Urinary bladder (tissue), 4 donors: ENCODE data around the gene TPPP. TPM values are rescaled to one million over a fixed set of nuclear protein-coding genes. Genes with fewer than 3 reads are reported as not detected.
"Not testable (repeated sequence)": the region's sequence is repeated elsewhere in the genome, so short reads cannot be mapped to it uniquely, and the experiment has no call there.

Experiments
- DNase-seq: peaks from one replicate; pipeline ENCODE4 v3.0.0-alpha.2; 2015; ENCODE audit errors: extremely low spot score
- H3K27ac ChIP-seq: one replicate; pipeline ENCODE4 v1.5.1; 2013; ENCODE audit warnings: low read depth, mild to moderate bottlenecking, moderate library complexity
- H3K36me3 ChIP-seq: one replicate; pipeline ENCODE4 v1.6.1; 2013; ENCODE audit warnings: mild to moderate bottlenecking, moderate library complexity; ENCODE audit not compliant: insufficient read depth
- H3K4me1 ChIP-seq: one replicate; pipeline ENCODE4 v1.6.1; 2013; ENCODE audit warnings: mild to moderate bottlenecking, moderate library complexity; ENCODE audit not compliant: insufficient read depth
- H3K4me3 ChIP-seq: one replicate; pipeline ENCODE4 v1.5.1; 2013; ENCODE audit warnings: low read depth, low read length
- WGBS: extraction: QIAGEN DNeasy Blood & Tissue Kit; methylation state at CpG from one replicate; pipeline ENCODE4 v1.1.7; 2013; 5-methylcytosine and 5-hydroxymethylcytosine counted together
- polyA plus RNA-seq: library from polyadenylated mRNA; stranded (reverse); fragments of 200-250 nt; gene quantifications from one replicate; pipeline ENCODE4 v1.2.3, GENCODE V29; 2013
- total RNA-seq: library from RNA; depleted of rRNA; stranded (reverse); fragments of >200 nt; gene quantifications from one replicate; pipeline ENCODE4 v1.2.3, GENCODE V29; 2014
- donor health status: healthy with polysubstance abuse.
- donor health status: healthy.

Gene TPPP
- total and polyA plus RNA-seq, 2 donors, result 4.1 to 17.5 TPM

DNA sequence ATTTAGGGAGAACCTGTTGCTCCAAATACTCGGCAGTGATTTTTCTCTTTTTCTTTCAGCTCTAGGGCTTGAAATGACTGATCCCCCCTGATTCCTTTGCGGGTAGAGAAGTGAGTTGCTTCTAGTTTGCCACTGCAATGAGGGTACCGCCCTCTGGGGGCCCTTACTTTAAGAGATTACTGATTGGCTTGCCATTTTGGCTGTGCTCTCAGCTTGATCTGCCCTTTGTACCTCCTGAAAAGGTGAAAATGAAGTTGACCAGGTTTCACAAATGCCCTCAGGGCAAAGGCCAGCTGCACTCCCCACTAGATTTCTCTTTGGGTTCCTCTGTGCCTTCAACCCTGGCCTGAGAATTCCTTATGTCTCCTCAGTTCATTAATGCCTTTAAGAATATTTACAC lies 20.5 kb upstream of the TPPP start:
- not testable (repeated sequence) for DNase-seq, H3K36me3 ChIP-seq, H3K4me1 ChIP-seq, H3K27ac ChIP-seq, H3K4me3 ChIP-seq
- 47% methylated on average over 2 of the region's 3 CpGs for WGBS

DNA sequence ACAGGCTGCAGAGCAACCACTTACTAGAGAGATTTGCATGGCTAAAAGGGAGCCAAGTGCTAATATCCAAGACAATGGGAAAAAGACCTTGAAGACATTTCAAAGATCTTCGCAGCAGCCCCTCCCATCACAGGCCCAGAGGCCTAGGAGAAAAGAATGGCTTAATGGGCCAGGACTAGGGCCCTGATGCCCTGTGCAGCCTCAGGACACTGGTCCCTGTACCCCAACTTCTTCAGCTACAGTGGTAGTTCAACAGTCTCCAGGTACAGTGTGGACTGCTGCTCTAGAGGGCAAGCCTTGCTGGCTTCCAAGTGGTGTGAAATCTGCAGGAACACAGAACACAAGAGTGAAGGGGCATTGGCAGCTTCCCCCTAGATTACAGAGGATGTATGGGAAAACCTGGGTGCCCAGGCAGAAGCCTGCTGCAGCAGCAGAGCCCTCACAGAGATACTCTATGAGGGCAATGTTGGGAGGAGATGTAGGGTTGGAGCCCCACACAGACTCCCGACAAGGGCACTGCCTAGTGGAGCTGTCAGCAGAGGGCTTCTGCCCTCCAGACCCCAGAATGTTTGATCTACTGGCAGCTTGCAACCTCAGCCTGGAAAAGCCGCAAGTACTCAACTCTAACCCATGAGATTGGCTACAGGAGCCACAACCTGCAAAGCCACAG lies 15.8 kb upstream of the TPPP start:
- not testable (repeated sequence) for H3K4me1 ChIP-seq, H3K36me3 ChIP-seq, DNase-seq, H3K4me3 ChIP-seq, H3K27ac ChIP-seq
- WGBS, result 96% methylated on average over 3 of the region's 3 CpGs

DNA sequence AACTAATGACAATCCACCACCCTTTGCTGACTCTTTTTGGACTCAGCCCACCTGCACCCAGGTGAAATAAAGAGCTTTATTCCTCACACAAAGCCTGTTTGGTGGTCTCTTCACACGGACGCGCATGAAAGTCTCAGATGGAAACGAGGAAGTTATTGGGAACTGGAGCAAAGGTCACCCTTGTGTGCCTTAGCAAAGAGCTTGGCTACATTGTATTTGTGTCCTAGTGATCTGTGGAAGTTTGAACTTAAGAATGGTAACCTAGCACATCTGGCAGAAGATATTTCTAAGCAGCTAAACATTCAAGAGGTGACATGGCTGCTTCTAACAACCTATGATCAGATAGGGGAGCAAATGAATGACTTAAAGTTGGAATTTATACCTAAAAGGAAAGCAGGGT lies 15.2 kb upstream of the TPPP start:
- H3K4me1 ChIP-seq, DNase-seq, H3K27ac ChIP-seq, H3K4me3 ChIP-seq, H3K36me3 ChIP-seq: not testable (repeated sequence)
- WGBS, result 91% methylated on average over 4 of the region's 4 CpGs

DNA sequence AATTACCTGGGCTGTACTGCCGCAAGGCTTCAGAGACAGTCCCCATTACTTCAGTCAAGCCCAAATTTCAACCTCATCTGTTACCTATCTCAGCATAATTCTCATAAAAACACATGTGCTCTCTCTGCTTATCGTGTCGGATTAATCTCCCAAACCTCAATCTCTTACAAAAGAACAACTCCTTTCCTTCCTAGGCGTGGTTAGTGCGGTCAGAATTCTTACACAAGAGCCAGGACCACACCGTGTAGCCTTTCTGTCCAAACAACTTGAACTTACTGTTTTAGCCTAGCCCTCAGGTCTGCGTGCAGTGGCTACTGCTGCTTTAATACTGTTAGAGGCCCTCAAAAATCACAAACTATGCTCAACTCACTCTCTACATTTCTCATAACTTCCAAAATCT lies 13.0 kb upstream of the TPPP start:
- WGBS, result 74% methylated on average over 7 of the region's 7 CpGs
- H3K4me3 ChIP-seq, H3K27ac ChIP-seq, H3K4me1 ChIP-seq, H3K36me3 ChIP-seq, DNase-seq: not testable (repeated sequence)

DNA sequence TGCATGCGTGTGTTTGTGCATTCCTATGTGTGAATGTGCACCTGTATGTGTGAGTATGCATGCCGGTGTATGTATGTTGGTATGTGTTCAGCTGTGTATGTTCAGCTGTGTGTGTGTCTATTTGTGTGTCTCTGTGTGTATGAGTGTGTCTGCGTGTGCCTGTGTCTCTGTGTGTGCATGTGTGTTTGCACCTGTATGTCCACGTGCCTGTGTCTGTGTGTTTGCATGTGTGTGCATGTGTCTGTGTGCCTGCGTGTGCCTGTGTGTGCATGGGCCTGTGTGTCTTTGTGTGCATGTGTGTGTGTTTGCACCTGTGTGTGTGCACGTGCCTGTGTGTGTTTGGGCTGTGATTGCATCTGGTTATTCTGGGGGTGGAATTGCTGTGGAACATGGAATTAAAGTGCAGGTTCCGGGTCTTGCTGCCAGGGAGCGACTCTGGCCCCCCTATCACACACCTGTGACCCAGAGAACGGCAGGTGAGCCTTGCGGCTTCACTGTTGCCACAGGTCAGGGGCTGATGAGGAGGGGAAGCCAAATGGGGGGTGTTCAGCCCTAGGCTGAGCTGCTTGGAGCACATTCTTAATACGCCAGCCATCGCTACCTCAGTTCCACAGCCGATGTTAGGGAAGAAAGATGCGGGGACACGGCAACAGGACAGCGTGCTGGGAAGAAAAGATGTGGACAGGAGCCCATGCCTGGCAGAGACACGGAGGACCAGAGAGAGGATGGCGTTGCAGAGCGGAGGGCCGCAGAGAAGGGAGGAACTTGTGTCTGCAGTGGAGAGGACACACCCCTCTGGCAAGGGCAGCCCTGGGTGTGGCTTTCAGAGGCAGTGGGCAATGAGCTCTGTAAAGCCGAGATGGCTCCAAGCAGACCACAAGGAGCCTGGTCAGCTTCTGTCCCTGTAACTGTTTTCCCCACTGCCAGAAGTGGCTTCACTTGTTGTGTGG lies 3.9 kb upstream of the TPPP start:
- not testable (repeated sequence) for H3K36me3 ChIP-seq, H3K4me1 ChIP-seq, H3K4me3 ChIP-seq, H3K27ac ChIP-seq, DNase-seq
- WGBS, result 82% methylated on average over 20 of the region's 21 CpGs

DNA sequence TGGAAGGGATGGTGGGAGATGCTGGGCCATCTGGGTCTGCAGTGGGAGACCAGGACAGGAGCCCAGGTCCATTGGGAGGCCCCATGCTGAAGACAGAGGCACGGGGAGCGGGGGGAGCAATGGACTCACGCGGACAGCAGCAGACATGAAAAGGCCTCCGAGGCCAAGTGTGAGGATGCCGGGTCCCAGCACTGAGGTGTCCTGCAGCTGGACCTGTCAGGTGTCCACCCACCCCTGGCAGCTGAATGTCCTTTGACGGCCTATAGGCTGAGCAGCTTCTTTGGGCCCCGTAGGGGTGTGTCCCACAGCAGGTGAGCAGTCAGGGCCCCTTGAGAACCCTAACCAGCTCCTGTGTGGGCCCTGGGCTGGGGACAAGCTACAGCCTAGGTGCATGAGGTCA lies 3.0 kb upstream of the TPPP start:
- H3K4me1 ChIP-seq, H3K27ac ChIP-seq, DNase-seq, H3K36me3 ChIP-seq, H3K4me3 ChIP-seq: not testable (repeated sequence)
- 91% methylated on average over 8 of the region's 8 CpGs for WGBS

DNA sequence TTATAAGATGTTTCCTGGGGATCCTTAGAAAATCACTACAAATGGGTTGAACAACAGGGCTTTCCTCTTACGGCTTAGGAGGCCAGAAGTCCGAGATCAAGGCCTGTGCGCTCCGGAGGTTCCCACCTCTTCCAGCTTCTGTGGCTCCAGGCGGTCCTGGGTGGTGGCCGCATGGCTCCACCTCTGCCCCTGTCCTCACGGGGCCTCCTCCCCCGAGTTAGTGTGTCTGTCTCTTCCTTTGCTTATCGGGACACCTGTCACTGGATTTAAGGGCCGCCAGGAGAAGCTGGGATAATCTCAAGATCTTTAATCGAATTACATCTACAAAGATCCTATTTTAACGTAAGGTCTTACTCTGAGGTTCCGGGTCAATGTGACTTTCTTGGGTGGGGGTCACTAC lies 2.3 kb upstream of the TPPP start:
- not testable (repeated sequence) for H3K27ac ChIP-seq, H3K36me3 ChIP-seq, DNase-seq, H3K4me1 ChIP-seq, H3K4me3 ChIP-seq
- WGBS, result 93% methylated on average over 9 of the region's 13 CpGs

DNA sequence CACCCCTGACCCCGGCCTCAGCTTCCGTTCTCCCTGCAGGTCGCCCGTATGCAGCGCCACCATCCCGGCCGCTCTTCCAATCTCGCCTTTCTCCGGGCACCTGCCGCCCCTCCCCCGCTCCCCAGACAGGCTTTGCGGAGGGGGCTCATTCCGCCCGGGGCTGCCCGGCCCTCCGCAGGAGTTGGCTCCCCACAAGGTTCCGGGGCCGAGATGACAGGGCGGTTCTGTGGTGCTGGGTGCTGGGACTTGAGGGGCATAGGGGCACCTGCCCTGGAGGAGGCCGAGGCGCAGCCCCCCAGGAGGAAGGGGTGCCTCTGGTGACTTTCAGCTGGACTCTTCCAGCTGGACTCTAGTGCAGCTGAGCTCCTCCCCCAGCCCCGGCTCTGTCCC lies 885 bp upstream of the TPPP start:
- WGBS, result 5% methylated on average over 15 of the region's 22 CpGs
- peak overlapping the region; percentile 68 for H3K4me3 ChIP-seq
- H3K4me1 ChIP-seq, DNase-seq, H3K27ac ChIP-seq, H3K36me3 ChIP-seq: not testable (repeated sequence)

DNA sequence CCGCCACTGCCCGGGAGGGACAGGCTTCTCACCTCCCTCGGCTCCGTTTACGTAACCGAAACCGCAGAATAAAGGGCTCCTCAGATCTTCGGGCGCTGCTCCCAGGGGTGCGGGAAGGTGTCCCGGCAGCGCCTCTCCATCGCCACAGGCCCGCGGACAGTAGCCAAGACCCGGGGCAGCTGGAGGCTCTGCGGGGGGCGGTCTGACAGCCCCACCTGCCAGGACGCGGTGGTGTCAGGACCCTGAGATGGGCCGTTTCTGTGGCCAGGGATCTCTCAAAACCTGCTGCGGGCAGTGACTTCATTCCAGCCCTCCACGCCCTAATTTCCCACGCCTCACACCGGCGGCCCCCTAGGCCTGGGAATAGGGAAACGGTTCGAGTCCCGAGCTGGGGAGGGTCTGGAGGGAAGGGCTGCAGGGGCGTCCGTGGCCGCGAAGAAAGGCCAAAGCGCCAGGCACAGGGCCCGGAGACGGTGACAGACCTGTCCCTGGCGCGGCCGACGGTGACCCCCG lies 567 bp downstream of the TPPP start:
- not testable (repeated sequence) for DNase-seq

DNA sequence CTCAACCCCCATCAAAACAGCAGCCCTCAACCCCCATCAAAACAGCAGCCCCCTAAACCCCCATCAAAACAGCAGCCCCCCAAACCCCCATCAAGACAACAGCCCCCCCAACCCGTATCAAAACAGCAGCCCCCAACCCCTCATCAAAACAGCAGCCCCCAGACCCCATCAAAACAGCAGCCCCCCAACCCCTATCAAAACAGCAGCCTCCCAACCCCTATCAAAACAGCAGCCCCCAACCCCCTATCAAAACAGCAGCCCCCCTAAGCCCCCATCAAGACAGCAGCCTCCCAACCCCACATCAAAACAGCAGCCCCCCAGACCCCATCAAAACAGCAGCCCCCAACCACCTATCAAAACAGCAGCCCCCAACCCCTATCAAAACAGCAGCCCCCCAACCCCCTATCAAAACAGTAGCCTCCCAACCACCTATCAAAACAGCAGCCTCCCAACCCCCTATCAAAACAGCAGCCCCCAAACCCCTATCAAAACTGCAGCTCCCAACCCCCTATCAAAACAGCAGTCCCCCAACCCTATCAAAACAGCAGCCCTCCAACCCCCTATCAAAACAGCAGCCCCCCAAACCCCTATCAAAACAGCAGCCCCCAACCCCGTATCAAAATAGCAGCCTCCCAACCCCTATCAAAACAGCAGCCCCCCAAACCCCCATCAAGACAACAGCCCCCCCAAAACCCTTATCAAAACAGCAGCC lies 1.2 kb downstream of the TPPP start:
- Histone ChIP-seq H3K27ac (no peak overlapping the region), H3K36me3 (no peaks in the 10 kb centered on the region), H3K4me1 (peaks cover 2% of the 10 kb centered on the region), H3K4me3 (peak overlapping the region; percentile 68)
- DNase-seq, result no peak
- WGBS, result 33% methylated on average over 2 of the region's 2 CpGs

More for the DNA sequence above, 567 bp downstream of the TPPP start:
- under 1% methylated on average over 41 of the region's 41 CpGs for WGBS
- not testable (repeated sequence) for H3K4me1 ChIP-seq, H3K36me3 ChIP-seq, H3K27ac ChIP-seq
- H3K4me3 ChIP-seq, result peak overlapping the region; percentile 68

DNA sequence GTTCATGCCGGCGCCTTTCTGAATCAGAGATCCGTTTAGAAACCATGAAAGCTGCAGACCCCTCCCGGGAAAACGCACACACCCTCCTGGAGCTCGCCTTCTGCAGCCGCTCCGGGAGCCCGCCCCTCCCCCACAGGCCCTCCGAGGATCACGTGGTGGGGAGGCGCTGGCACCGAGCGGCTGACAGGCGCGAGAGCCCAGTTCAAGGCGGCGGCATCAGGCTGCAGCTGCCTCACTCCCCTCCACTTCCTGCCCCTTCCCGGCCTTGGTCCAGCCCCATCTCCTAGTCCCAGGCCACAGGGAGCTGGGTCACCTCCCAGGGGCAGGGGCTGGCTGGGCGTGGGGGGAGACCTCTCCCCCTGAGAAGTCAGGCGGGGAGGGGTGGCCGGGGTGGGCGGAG lies 2.1 kb downstream of the TPPP start:
- 2% methylated on average over 17 of the region's 23 CpGs for WGBS
- not testable (repeated sequence) for H3K4me1 ChIP-seq, H3K36me3 ChIP-seq, H3K4me3 ChIP-seq, DNase-seq, H3K27ac ChIP-seq

DNA sequence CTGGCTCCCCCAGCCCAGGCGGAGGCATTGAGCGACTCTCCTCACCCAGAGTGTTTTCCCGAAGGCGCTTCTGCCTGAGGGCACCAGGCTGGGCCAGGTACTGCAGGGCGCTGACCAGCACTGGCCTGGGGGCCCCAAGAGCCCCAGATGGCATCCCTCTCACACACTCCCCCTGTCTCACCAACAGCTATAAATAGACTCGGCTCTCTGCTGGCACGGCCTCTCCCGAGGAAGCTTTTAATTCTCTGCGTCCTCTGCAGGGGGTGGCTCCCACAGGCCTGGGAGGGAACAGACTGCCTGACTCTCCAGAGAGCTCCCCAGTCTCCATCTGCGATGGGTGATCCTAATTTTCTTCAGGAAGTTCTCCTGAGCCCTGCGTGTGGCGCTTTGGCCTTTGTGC lies 2.9 kb downstream of the TPPP start:
- H3K4me3 ChIP-seq, H3K4me1 ChIP-seq, DNase-seq, H3K27ac ChIP-seq, H3K36me3 ChIP-seq: not testable (repeated sequence)
- no CpG with 5 or more reads among the region's 12 CpGs for WGBS

DNA sequence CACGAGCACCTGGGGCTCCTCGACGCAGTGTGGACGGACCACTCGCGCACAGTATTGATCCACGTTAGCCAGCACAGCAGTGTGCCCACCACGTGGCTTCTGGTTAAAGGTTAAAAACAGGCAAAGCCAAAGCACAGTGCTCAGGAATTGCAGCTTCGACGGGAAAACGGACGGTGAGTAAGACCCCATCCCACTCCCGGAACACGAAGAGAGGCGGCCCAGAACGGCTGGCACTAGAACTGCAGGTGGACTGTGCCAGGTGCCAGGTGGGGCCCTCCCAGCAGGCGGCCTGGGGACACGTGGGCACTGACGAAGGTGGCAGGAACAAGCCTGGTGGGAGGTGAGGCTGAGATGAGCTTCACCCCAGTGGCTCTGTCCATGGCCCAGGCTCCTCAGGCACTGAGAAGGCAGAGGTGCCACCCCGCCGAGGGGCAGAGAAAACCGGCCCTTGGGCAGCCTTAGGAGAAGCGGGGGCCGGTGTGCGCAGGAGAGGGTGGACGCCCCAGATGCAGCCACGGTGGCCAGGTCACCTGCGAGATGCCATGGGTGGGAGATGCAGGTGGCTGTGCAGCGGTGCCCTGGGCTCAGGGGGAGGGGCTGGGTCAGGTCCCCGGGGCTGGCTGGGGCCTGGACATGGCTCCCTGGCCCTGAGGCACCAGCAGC lies 4.7 kb downstream of the TPPP start:
- not testable (repeated sequence) for H3K27ac ChIP-seq, DNase-seq
- WGBS, result 90% methylated on average over 26 of the region's 30 CpGs

More for the DNA sequence above, 4.7 kb downstream of the TPPP start:
- not testable (repeated sequence) for H3K4me3 ChIP-seq, H3K36me3 ChIP-seq, H3K4me1 ChIP-seq
